Activated CD4-positive, alpha-beta T cell treated with anti-CD3 and anti-CD28 coated beads for 24 hours (primary cell): ENCODE data around the gene ZNF789.

ENCODE experiments used
- DNase-seq, 2 donors: peaks; one replicate each; pipeline ENCODE4 v3.0.0-alpha.2; 2020; ENCODE audit warnings: low read depth in 2 of 2

The ZNF789 gene

GRCh38 chr7:99504281-99504602, 31.6 kb downstream of the ZNF789 start:
- no peak for DNase-seq

GRCh38 chr7:99504603-99505323, 32.1 kb downstream of the ZNF789 start, which contains the start of gene ZKSCAN5:
Gene ZKSCAN5, plus strand, starts transcription at chr7:99504662. Its CDS starts 1,383 bp downstream, at chr7:99506045.
- peak; percentile 94 to 95 for DNase-seq

- DNase-seq = no peak
Observed at GRCh38 chr7:99505324-99505662, 32.6 kb downstream of the ZNF789 start.

DNA sequence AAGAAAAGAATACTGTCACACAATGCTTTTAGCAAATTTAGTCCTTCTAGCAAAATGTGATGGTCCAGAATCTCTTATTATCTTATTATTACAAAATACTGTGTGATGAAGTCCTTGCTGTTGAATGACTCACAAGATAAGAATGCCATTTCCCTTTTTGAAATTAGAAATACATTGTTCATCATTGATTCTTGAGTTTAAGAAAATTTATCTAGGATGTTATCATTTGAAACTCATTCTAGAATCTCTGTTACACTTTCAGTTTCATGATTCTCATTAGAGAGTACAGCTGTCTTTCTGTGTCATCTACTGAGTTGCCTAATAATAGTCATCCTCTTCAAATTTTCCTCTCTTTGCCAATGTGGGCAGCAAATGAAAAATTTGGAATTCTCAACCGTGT, 41.4 kb downstream of the ZNF789 start:
- no peak for DNase-seq

DNA sequence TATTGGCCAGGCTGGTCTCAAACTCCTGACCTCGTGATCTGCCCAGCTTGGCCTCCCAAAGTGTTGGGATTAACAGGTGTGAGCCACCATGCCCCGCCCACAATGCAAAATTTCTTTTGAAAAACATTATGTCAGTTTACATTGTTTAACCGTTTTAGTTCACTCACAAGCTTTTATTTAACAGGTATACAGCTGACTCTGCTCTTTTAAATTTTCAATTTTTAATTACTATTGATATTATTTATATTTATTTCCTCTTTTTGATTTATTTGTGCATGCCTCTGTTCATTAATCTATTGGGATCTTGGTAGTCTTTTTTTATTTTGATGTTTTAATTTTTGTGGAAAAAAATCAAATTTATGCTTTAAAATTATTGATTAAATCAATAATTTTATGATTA, 48.7 kb downstream of the ZNF789 start:
- DNase-seq = no peak

DNA sequence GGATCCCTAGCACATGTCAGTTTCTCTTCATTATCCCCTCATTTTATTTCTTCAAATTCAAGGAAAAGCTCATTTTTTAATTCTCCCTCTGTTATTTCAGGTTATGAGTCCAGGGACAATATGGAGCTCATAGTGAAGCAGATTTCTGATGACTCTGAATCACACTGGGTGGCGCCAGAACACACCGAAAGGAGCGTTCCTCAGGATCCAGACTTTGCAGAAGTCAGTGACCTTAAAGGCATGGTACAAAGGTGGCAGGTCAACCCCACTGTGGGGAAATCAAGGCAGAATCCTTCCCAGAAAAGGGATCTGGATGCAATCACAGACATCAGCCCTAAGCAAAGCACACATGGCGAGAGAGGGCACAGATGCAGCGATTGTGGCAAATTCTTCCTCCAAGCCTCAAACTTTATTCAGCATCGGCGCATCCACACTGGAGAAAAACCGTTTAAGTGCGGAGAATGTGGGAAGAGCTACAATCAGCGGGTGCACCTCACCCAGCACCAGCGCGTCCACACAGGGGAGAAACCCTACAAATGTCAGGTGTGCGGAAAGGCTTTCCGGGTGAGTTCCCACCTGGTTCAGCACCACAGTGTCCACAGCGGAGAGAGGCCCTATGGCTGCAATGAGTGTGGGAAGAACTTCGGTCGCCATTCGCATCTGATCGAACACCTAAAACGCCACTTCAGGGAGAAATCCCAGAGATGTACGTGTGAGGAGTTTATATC, 53.2 kb downstream of the ZNF789 start:
- DNase-seq = no peak

DNA sequence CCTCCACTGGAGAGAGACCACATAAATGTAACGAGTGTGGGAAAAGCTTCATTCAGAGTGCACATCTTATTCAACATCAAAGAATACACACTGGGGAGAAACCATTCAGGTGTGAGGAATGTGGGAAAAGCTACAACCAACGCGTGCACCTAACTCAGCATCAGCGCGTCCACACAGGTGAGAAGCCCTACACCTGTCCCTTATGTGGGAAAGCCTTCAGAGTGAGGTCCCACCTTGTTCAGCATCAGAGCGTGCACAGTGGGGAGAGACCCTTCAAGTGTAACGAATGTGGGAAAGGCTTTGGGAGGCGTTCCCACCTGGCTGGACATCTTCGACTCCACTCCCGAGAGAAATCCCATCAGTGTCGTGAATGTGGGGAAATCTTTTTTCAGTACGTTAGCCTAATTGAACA, 58.7 kb downstream of the ZNF789 start:
- no peak for DNase-seq

DNA sequence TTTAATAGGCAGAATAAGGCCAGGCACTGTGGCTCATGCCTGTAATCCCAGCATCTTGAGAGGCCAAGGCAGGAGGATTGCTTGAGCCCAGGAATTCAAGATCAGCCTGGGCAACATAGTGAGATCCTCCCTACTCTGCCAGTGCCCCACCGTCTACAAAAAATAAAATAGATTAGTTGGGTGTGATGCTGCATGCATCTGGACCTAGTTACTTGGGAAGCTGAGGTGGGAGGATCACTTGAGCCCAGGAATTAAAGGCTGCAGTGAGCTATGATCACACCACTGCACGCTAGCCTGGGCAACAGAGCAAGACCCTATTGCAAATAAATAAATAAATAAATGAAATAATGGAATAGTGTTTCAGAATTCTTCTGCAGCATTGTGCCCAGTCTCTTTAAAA, 63.0 kb downstream of the ZNF789 start:
- no peak for DNase-seq
